ENCODE results near the gene RAB13. TPM values are rescaled to one million over a fixed set of nuclear protein-coding genes. Genes with fewer than 3 reads are reported as not detected.

Gene RAB13
- total RNA-seq, 1 donor from 2014 or later: 153 TPM

GRCh38 chr1:153944005-153944826 is 41.9 kb downstream of the RAB13 start:
- Mint-ChIP-seq H3K27ac (ENCODE audit: unreplicated experiment) (peak overlapping the region; percentile 15), H3K36me3 (ENCODE audit: unreplicated experiment) (peaks cover 17% of the 10 kb centered on the region), H3K9me3 (ENCODE audit: unreplicated experiment) (no peaks in the 10 kb centered on the region), H3K27me3 (ENCODE audit: unreplicated experiment) (no peaks in the 10 kb centered on the region), H3K4me3 (ENCODE audit: unreplicated experiment) (peak overlapping the region; percentile 28), H3K4me1 (ENCODE audit: unreplicated experiment) (peaks cover 18% of the 10 kb centered on the region)
- no peak for TF ChIP-seq CTCF (IDR thresholded peaks at IDR 0.05)
- DNase-seq (ENCODE audit: extremely low spot score, unreplicated experiment): no peak

- peaks cover 18% of the 10 kb centered on the region for H3K4me1 Mint-ChIP-seq (ENCODE audit: unreplicated experiment)
Observed at GRCh38 chr1:153942766-153943549, 43.2 kb downstream of the RAB13 start.

GRCh38 chr1:153941826-153942725 is 44.1 kb downstream of the RAB13 start:
- Mint-ChIP-seq H3K36me3 (ENCODE audit: unreplicated experiment) (peaks cover 18% of the 10 kb centered on the region), H3K27ac (ENCODE audit: unreplicated experiment) (no peak overlapping the region), H3K4me3 (ENCODE audit: unreplicated experiment) (no peak overlapping the region), H3K4me1 (ENCODE audit: unreplicated experiment) (peaks cover 18% of the 10 kb centered on the region), H3K27me3 (ENCODE audit: unreplicated experiment) (no peaks in the 10 kb centered on the region), H3K9me3 (ENCODE audit: unreplicated experiment) (no peaks in the 10 kb centered on the region)
- no peak for TF ChIP-seq CTCF (IDR thresholded peaks at IDR 0.05)
- DNase-seq (ENCODE audit: extremely low spot score, unreplicated experiment): no peak

More at GRCh38 chr1:153942766-153943549, 43.2 kb downstream of the RAB13 start:
- no peak overlapping the region for H3K27ac Mint-ChIP-seq (ENCODE audit: unreplicated experiment)
- no peak for TF ChIP-seq CTCF (IDR thresholded peaks at IDR 0.05)
- H3K36me3 Mint-ChIP-seq (ENCODE audit: unreplicated experiment): peaks cover 15% of the 10 kb centered on the region
- no peaks in the 10 kb centered on the region for H3K27me3 Mint-ChIP-seq (ENCODE audit: unreplicated experiment)
- no peak overlapping the region for H3K4me3 Mint-ChIP-seq (ENCODE audit: unreplicated experiment)
- no peak for DNase-seq (ENCODE audit: extremely low spot score, unreplicated experiment)
- no peaks in the 10 kb centered on the region for H3K9me3 Mint-ChIP-seq (ENCODE audit: unreplicated experiment)

- no peak overlapping the region for H3K27ac Mint-ChIP-seq (ENCODE audit: unreplicated experiment)
- peaks cover 15% of the 10 kb centered on the region for H3K4me1 Mint-ChIP-seq (ENCODE audit: unreplicated experiment)
- H3K4me3 Mint-ChIP-seq (ENCODE audit: unreplicated experiment): no peak overlapping the region
- TF ChIP-seq CTCF (IDR thresholded peaks at IDR 0.05): no peak
- H3K36me3 Mint-ChIP-seq (ENCODE audit: unreplicated experiment): peaks cover 26% of the 10 kb centered on the region
- no peaks in the 10 kb centered on the region for H3K27me3 Mint-ChIP-seq (ENCODE audit: unreplicated experiment)
- no peaks in the 10 kb centered on the region for H3K9me3 Mint-ChIP-seq (ENCODE audit: unreplicated experiment)
- no peak for DNase-seq (ENCODE audit: extremely low spot score, unreplicated experiment)
Observed at GRCh38 chr1:153940756-153941155, 45.4 kb downstream of the RAB13 start.

Measured in osteocyte (in vitro differentiated cells).